Right cardiac atrium (tissue), 5 donors: ENCODE results near the gene RIMKLB. TPM values are rescaled to one million over a fixed set of nuclear protein-coding genes. Genes with fewer than 3 reads are reported as not detected.

ENCODE experiments used
- ATAC-seq, 2 donors: fragments of 200-7000 bp; cut with Tn5 transposase; one replicate each; pipeline versions ENCODE4 v1.8.0 to v1.9.1; 2020; ENCODE audit warnings: moderate library complexity in 2 of 2, mild to moderate bottlenecking in 1 of 2
- DNase-seq, 3 donors: peaks; one replicate each; pipeline ENCODE4 v3.0.0-alpha.2; 2020
- H3K27ac ChIP-seq: one replicate; pipeline ENCODE4 v1.5.1; 2013; ENCODE audit warnings: mild to moderate bottlenecking, low read length, control low read depth, moderate library complexity
- H3K27me3 ChIP-seq: one replicate; pipeline ENCODE4 v1.6.1; 2013; ENCODE audit not compliant: control insufficient read depth, insufficient read depth
- H3K4me1 ChIP-seq: one replicate; pipeline ENCODE4 v1.6.1; 2013; ENCODE audit warnings: low read length; ENCODE audit not compliant: control insufficient read depth, insufficient read depth
- H3K4me3 ChIP-seq: one replicate; pipeline ENCODE4 v1.5.1; 2013; ENCODE audit warnings: low read length, control low read depth
- H3K9me3 ChIP-seq: one replicate; pipeline ENCODE4 v1.6.1; 2013; ENCODE audit warnings: low read length; ENCODE audit not compliant: control insufficient read depth
- WGBS: extraction: QIAGEN DNeasy Blood & Tissue Kit; methylation state at CpG from one replicate; pipeline ENCODE4 v1.1.7; 2013; 5-methylcytosine and 5-hydroxymethylcytosine counted together
- intact Hi-C, 4 donors: fragments of 100-400 bp; cut with DNase I; formaldehyde crosslinking; loops; one replicate each; pipeline versions ENCODE4 v1.11.0 to v1.14.0; 2022 to 2023
- polyA plus RNA-seq: library from polyadenylated mRNA; stranded (reverse); fragments of 200-250 nt; gene quantifications from one replicate; pipeline ENCODE4 v1.2.3, GENCODE V29; 2013
- total RNA-seq, 4 donors: library from RNA; stranded (reverse); fragmentation: NEBNext Ultra II Directional; extraction: Animal tissue kit (Norgen Biotek cat#: 25700); gene quantifications; one replicate each; pipeline ENCODE4 v1.2.1, GENCODE V29; 2021
- donor health status: healthy with polysubstance abuse.
- donor health status: DM: no; HTN: yes; CAD: no.
- donor health status: DM: no; HTN: no; CAD: no.
- donor health status: DM: no; HTN: yes; CAD: no; lungs with severe emphysema.
- donor health status: DM: yes; HTN: yes; CAD: no.

The RIMKLB gene
- total and polyA plus RNA-seq, 5 donors = 11.3 to 17.6 (median 13.9) TPM

DNA sequence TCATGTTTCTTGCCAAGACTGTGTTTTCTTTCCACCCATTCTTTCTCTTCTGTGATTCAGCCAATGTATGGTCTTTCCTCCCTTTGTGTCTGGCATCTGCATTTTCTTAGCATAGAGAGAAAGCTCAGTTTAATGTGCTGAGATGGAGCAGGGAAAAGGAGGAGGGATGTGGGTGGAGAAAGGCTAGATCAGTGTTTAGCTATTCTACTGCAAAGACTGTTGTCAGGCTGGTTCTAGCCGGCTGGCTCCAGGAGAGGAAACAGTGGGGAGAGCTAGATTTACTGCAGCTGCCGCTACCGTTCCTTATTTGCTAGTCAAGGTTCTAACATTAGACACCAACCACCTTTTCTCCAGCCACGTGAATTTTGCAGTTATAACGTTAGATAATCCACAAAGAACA, 5.2 kb upstream of the RIMKLB start:
- Histone ChIP-seq H3K27me3 (no peaks in the 10 kb centered on the region), H3K4me1 (peaks cover 2% of the 10 kb centered on the region), H3K4me3 (no peak overlapping the region), H3K9me3 (no peaks in the 10 kb centered on the region), H3K27ac (peak overlapping the region; percentile 55)
- DNase-seq = peak in 1 of 3 donors; percentile 76
- intact Hi-C loops = no loop called here
- ATAC-seq = peak; percentile 19 to 63
- WGBS = 6% methylated on average over 5 of the region's 5 CpGs

DNA sequence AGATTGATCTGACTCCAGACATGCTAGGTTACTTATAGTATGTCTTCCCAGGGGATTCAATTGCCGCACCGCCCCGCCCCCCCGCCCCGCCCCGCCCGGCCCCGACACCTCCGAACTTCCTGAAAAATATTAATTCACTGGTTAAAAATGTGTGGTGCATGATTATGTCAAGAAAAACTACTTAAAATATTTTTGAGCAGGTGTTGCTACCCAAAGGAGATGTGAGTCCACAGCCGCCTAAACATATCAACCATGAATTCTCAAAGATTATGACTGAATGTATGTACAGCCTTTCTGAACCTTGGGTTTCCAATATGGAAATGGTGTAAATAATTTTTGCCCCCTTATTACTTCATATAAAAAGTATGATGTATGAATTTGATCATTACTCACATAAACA, 2.7 kb upstream of the RIMKLB start:
- Histone ChIP-seq H3K4me1 (no peaks in the 10 kb centered on the region), H3K27ac (no peak overlapping the region), H3K4me3 (no peak overlapping the region), H3K27me3 (no peaks in the 10 kb centered on the region), H3K9me3 (no peaks in the 10 kb centered on the region)
- intact Hi-C loops = no loop called here
- DNase-seq (no peak), ATAC-seq (no peak)
- 88% methylated on average over 10 of the region's 10 CpGs for WGBS

DNA sequence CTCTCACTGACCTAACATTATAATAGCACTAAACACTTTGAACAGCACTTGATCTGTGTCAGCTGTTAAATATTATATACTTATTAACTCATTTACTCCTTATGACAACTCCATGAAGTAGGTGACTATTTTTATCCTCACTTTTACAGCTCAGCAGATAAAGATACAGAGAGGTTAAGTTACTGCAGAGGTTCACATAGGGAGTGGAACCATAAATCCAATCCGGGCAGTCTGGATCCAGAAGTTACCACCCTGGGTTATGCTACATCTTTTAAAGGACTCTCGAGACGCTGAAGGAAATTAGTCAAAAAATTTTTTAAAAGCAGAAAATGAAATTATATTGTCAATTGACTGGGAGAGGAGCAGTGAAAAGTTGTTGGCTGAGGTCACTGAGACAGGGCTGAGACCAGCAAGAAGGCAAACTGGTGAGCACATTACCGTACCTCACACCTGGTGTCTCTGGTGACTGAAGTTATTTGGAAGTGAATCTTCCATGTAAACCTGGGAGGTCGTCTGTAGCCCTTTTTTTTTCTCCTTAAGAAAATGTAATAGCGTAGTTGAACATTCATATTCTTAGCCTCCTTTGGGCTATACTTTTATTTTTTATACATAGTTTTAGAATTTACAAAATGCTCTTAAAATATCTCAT, 1.2 kb upstream of the RIMKLB start:
- no peaks in the 10 kb centered on the region for H3K9me3 ChIP-seq
- H3K27me3 ChIP-seq = no peaks in the 10 kb centered on the region
- intact Hi-C loops = no loop called here
- peaks cover 3% of the 10 kb centered on the region for H3K4me1 ChIP-seq
- peak overlapping the region; percentile 95 for H3K4me3 ChIP-seq
- DNase-seq (no peak), ATAC-seq (no peak)
- H3K27ac ChIP-seq = no peak overlapping the region
- WGBS = 23% methylated on average over 6 of the region's 6 CpGs

DNA sequence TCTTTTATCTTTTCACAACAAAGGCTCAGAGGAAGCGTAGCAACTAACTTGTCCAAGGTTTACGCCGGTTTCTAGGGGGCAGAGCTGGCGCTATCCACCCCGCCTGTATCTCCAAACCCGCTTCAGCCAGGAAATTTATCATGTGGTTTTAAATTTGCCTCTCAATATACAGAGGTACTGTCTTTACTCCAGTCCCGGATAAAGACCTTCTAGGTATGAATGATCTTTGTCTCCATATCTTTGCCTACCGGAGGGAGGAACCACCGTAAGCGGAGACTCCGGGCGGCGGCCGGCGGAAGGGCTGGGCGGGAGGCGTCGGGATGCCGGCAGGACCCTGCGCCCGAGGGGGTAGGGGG, 693 bp upstream of the RIMKLB start:
- intact Hi-C loops = no loop called here
- peak; percentile 18 to 57 for ATAC-seq
- Histone ChIP-seq H3K27ac (peak overlapping the region; percentile 59), H3K27me3 (no peaks in the 10 kb centered on the region), H3K4me3 (peak overlapping the region; percentile 95), H3K9me3 (no peaks in the 10 kb centered on the region), H3K4me1 (peaks cover 3% of the 10 kb centered on the region)
- DNase-seq = peak in 1 of 3 donors; percentile 64
- WGBS = under 1% methylated on average over 21 of the region's 21 CpGs

DNA sequence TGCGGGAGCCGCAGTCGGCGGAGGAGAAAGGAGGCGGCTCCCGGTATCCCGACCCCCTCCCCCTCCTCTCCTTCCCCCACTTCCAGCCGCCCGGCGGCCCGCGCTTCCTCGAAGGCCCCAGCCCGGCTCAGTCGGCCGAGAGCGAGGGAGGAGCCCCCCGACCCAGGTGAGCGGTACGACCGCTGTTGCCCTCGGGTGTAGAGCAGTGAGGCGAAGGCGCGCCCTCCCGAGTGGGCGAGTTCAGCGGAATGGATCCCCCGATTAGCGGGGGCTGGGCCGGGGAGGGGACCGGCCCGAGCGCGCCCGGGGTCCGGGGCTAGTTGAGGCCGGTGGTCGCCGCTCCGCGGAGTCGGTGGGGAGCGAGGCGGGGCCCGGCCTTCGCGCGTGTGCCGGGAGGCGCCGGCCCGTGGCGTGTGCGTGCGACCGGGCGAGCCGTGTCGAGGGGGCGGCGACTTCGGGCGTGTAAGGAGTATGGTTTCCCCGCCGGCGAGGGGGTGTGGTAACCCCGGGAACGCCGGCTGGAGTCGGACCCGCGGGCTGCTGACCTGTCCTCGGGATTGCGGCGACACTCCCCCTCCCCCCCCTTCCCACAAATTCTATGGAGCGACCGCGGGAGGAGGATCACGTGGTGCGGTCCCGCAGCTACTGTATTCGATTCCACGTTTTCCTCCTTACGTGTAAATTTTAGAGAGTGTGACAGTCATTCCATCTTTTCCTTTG, 501 bp downstream of the RIMKLB start:
- WGBS = under 1% methylated on average over 83 of the region's 85 CpGs
- H3K4me1 ChIP-seq = peaks cover 3% of the 10 kb centered on the region
- ATAC-seq (peak; percentile 79 to 81), DNase-seq (peak; percentile 79 to 91 (median 88))
- H3K4me3 ChIP-seq = peak overlapping the region; percentile 95
- H3K9me3 ChIP-seq = no peaks in the 10 kb centered on the region
- intact Hi-C loops = no loop called here
- H3K27ac ChIP-seq = peak overlapping the region; percentile 89
- no peaks in the 10 kb centered on the region for H3K27me3 ChIP-seq

DNA sequence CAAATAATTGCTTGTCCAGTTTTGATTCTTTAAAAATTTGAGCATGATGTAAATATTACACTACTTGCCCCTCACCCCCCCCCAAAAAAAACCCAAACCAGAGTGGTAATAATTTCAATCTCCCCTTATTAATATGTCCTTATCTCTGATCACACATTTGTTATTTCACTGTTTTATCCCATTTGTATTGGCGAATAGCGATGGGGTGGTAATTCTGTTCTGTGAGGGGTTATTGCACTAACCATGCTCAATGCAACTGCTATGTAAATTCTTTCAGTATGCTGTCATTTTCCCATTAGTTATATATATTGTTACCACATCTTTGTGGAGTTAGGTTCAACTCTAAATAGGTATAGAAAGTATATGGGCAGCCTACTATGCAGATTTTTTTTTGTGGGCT, 1.1 kb downstream of the RIMKLB start:
- 19% methylated on average over 2 of the region's 2 CpGs for WGBS
- Histone ChIP-seq H3K4me3 (peak overlapping the region; percentile 95), H3K27ac (no peak overlapping the region), H3K27me3 (no peaks in the 10 kb centered on the region), H3K9me3 (no peaks in the 10 kb centered on the region), H3K4me1 (peaks cover 3% of the 10 kb centered on the region)
- DNase-seq = no peak
- ATAC-seq = no peak
- intact Hi-C loops = no loop called here

DNA sequence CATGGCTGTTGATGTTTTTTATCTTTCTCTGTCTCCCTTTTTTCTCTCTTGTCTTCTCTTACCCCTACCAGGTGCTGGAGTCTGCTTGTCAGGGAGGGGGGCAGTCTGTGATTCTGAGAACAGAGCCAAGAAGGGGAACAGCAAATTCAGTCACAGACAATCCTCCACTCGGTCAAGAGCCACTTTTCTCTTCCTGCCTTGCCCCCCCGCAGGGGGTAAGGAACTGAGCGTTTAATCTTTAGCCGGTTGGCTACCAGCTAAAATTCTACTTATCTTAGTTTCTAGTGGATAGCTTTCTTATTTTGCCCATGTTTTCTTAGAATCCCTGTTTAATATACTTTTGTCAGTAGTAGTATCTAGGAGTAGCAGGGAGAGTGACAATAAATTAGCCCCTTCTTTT, 1.9 kb downstream of the RIMKLB start:
- peaks cover 3% of the 10 kb centered on the region for H3K4me1 ChIP-seq
- 16% methylated on average over 4 of the region's 4 CpGs for WGBS
- no peaks in the 10 kb centered on the region for H3K9me3 ChIP-seq
- no peak for ATAC-seq
- no peak for DNase-seq
- no peaks in the 10 kb centered on the region for H3K27me3 ChIP-seq
- H3K4me3 ChIP-seq = no peak overlapping the region
- peak overlapping the region; percentile 3 for H3K27ac ChIP-seq
- intact Hi-C loops = no loop called here

DNA sequence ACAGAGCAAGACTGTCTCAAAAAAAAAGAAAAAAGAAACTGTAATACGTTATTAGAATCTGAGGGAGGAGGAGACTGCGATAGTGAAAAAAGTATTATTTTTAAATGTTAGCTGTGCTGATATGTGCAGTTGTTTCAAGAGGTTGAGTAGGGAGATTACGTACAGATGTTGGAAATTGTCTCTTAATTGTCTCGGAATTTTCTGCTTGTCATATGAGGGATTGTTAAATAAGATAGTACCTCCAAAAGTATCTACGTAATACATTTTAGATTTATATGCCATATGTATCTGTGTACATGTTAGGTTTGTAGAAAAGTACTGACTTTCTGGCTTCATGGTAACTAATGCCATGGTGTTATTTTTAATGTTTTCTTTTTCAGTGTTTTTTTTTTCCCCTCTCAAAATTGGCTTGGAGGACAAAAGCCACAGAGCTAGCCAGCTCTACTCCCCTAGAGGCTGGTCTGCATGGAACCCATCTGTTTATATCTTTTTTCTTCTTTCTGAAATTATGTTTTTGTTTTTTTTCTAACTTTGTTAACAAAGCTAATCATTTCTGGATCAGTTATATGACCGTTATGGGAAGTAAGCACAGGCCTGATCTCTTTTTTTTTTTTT, 3.4 kb downstream of the RIMKLB start:
- intact Hi-C loops = no loop called here
- Histone ChIP-seq H3K9me3 (no peaks in the 10 kb centered on the region), H3K27ac (no peak overlapping the region), H3K4me1 (peaks cover 3% of the 10 kb centered on the region), H3K4me3 (no peak overlapping the region), H3K27me3 (no peaks in the 10 kb centered on the region)
- 59% methylated on average over 6 of the region's 6 CpGs for WGBS
- DNase-seq = no peak
- ATAC-seq = no peak

DNA sequence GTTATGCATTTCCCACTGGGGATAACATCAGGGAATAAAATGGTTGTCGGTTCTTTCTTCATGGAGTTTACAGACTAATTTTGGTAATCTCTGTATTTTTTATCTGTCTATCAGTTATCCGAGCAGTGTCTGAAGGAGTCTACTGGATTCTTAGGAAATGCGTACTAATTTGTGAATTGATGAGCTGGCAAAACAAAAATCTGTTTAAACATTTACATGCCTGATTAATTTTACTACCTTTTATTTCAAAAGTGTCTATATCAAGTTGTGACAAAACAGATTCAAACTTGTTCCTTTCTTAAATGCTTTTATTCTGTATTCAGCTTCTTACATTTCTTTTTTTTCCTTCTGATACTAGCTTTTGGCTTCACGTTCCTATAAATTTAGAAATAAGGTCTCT, 4.4 kb downstream of the RIMKLB start:
- ATAC-seq (no peak), DNase-seq (no peak)
- intact Hi-C loops = no loop called here
- 59% methylated on average over 4 of the region's 4 CpGs for WGBS
- H3K27me3 ChIP-seq = no peaks in the 10 kb centered on the region
- H3K9me3 ChIP-seq = no peaks in the 10 kb centered on the region
- no peak overlapping the region for H3K4me3 ChIP-seq
- peaks cover 3% of the 10 kb centered on the region for H3K4me1 ChIP-seq
- H3K27ac ChIP-seq = no peak overlapping the region

DNA sequence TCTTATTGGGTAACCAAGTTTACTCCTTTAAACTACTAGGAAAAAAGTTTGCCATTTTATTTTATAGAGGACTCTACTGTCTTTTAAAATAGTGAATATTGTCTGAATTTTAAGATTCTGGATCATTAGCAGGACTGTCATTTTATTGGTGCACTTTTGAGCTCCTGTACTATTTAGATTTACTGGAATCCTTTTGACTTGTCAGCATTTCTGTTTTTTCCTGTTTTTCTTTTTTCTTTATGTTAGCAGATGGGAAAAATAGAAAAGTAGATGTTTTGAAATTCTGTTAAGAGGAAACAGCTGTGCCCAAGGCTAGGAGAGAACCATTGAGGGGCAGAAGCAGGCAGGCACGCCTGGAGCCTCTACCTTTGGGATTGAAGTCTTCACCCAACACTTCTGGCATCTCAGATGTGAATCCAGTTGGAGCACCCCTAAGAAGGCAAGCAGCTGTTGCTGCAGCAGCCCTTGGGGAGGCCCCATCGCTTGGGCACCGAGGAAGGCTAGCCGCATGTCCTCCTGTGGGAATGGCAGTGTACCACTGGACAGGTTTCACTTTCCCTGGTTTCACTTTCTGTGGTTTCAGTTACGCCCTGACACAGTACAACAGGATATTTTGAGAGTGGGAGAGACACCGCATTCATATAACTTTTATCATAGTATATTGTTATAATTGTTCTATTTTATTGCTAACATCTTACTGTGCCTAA, 11.5 kb downstream of the RIMKLB start:
- peaks cover 2% of the 10 kb centered on the region for H3K4me1 ChIP-seq
- H3K27me3 ChIP-seq = no peaks in the 10 kb centered on the region
- intact Hi-C loops = no loop called here
- DNase-seq (no peak), ATAC-seq (peak; percentile 72 to 92)
- H3K4me3 ChIP-seq = peak overlapping the region; percentile 36
- 48% methylated on average over 6 of the region's 6 CpGs for WGBS
- H3K27ac ChIP-seq = peak overlapping the region; percentile 68
- H3K9me3 ChIP-seq = no peaks in the 10 kb centered on the region

DNA sequence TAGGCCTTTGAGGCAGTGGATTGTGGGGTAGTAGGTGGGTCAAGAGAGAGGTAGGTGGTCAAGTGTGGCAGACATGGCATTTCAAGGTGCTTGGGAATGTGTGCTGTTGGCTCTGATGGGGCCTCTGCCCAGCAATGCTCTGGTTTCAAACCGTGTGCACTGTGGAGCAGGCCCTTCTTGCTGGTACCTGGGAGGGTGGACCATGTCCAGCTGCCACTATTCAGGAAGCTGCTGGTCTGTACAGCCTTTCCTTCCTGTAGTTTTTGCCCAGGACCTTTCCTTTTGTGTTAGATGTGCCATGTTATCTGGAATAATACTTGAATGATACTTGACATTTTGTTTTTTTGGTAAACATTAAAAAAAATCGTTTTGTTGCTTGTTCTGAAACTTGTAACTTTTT, 14.8 kb downstream of the RIMKLB start:
- Histone ChIP-seq H3K27ac (no peak overlapping the region), H3K27me3 (no peaks in the 10 kb centered on the region), H3K4me1 (peaks cover 2% of the 10 kb centered on the region), H3K9me3 (no peaks in the 10 kb centered on the region), H3K4me3 (no peak overlapping the region)
- WGBS = 48% methylated on average over 2 of the region's 2 CpGs
- peak in 1 of 2 donors; percentile 75 for ATAC-seq
- no peak for DNase-seq
- intact Hi-C loops = no loop called here
